ENCODE measurements around the gene OR6B1. TPM values are rescaled to one million over a fixed set of nuclear protein-coding genes. Genes with fewer than 3 reads are reported as not detected.

OR6B1 gene
- total and polyA plus RNA-seq, 2 of the 8 experiments (the other 6 are each of a cell fraction or from before 2014, with no cell fraction given): not detected

GRCh38 chr7:143980746-143981510, 19.2 kb upstream of the OR6B1 start:
- Histone ChIP-seq H3K36me3 (ENCODE audit: control insufficient read depth in 2 of 4, insufficient read depth in 4 of 4, low read length in 3 of 4) (no peaks in the 10 kb centered on the region), H3K9me3 (ENCODE audit: insufficient read depth in 2 of 2, low read depth in 1 of 2, low read length in 1 of 2) (no peaks in the 10 kb centered on the region; a peak in 1 of 4 replicates), H4K8ac (ENCODE audit: extremely low read depth, insufficient read depth, low read length) (no peak overlapping the region), H3K79me1 (ENCODE audit: low read depth, low read length) (no peaks in the 10 kb centered on the region), H4K20me1 (replicated peaks in 1 of 2; ENCODE audit: control insufficient read depth in 1 of 2, insufficient read depth in 2 of 2, low read length in 2 of 2) (no peaks in the 10 kb centered on the region), H3K56ac (replicated peaks; ENCODE audit: insufficient read length, low read depth, low read length) (no peak overlapping the region), H3K23me2 (ENCODE audit: low read depth, low read length) (no peaks in the 10 kb centered on the region), H2BK5ac (ENCODE audit: low read depth, low read length) (no peak overlapping the region), H2BK120ac (replicated peaks; ENCODE audit: low read depth, low read length) (no peak overlapping the region), H2BK12ac (ENCODE audit: low read depth, low read length) (no peak overlapping the region), H3K4me2 (ENCODE audit: insufficient read depth in 1 of 2, low read depth in 2 of 2, low read length in 2 of 2) (no peak overlapping the region), H3K27me3 (replicated peaks in 1 of 4; ENCODE audit: control insufficient read depth in 3 of 4, extremely low read depth in 1 of 4, insufficient read depth in 3 of 4, low read length in 3 of 4) (no peaks in the 10 kb centered on the region), H2AK5ac (ENCODE audit: low read depth, low read length) (no peak overlapping the region), H3K9ac (replicated peaks in 1 of 4; ENCODE audit: extremely low read depth in 1 of 4, low read depth in 3 of 4, low read length in 3 of 4) (no peak overlapping the region), H2AFZ (ENCODE audit: low read length) (no peak overlapping the region), H2BK20ac (ENCODE audit: low read length) (no peak overlapping the region), H3K4ac (replicated peaks; ENCODE audit: insufficient read length, low read depth, low read length) (no peak overlapping the region), H2BK15ac (ENCODE audit: low read length) (no peak overlapping the region), H3K23ac (ENCODE audit: insufficient read length) (no peak overlapping the region), H4K5ac (ENCODE audit: insufficient read length, low read depth, low read length) (no peak overlapping the region), H3K18ac (ENCODE audit: extremely low read depth, low read length) (no peak overlapping the region), H3K14ac (ENCODE audit: insufficient read length) (no peak overlapping the region), H3K27ac (ENCODE audit: low read depth, low read length) (no peak overlapping the region), H3K4me3 (ENCODE audit: extremely low read depth in 1 of 4, insufficient read depth in 2 of 4, low read depth in 3 of 4, low read length in 4 of 4) (no peak overlapping the region), H3K79me2 (ENCODE audit: control insufficient read depth in 1 of 2, insufficient read depth in 2 of 2, low read length in 2 of 2) (no peaks in the 10 kb centered on the region), H3K4me1 (replicated peaks in 1 of 4; ENCODE audit: control insufficient read depth in 3 of 4, insufficient read depth in 4 of 4, low read length in 3 of 4) (no peaks in the 10 kb centered on the region), H4K91ac (replicated peaks; ENCODE audit: insufficient read length, low read length) (no peak overlapping the region)
- CTCF ChIA-PET (ENCODE audit: partially characterized antibody): interaction anchor here (0.6 kb wide), 1 partner anchor 72 kb away, joined by 4 read pairs; no protein-coding TSS in a partner anchor
- WGBS, 2 experiments (ENCODE audit: extremely low coverage in 1 of 2, insufficient coverage in 1 of 2, insufficient read length in 1 of 2, insufficient replicate concordance in 2 of 2, low coverage in 1 of 2, low lambda C conversion rate in 2 of 2, missing lambda C conversion rate in 1 of 2): 97% methylated on average over 10 of the region's 10 CpGs; no CpG with 5 or more reads in 1 of the 2 experiments
- POLR2A ChIA-PET (ENCODE audit: partially characterized antibody): no interaction called here
- FAIRE-seq: no peak
- DNase-seq (ENCODE audit: low read depth in 1 of 2, low spot score in 2 of 2): no peak
- no peak for TF ChIP-seq EP300 (IDR thresholded peaks at IDR 0.05; ENCODE audit: borderline replicate concordance in 1 of 2, low read depth in 2 of 2, low read length in 2 of 2)
- TF ChIP-seq KDM4A (IDR thresholded peaks at IDR 0.05; ENCODE audit: low read depth, low read length, severe bottlenecking): no peak
- no peak for TF ChIP-seq RFX5 (IDR thresholded peaks at IDR 0.05; ENCODE audit: borderline replicate concordance, low read depth, low read length)
- TF ChIP-seq HDAC2 (IDR thresholded peaks at IDR 0.05; ENCODE audit: borderline replicate concordance in 1 of 2, low read depth in 2 of 2, low read length in 2 of 2): no peak
- no peak for TF ChIP-seq RBBP5 (IDR thresholded peaks at IDR 0.05; ENCODE audit: borderline replicate concordance, low read depth, low read length)
- TF ChIP-seq YY1 (IDR thresholded peaks at IDR 0.05; ENCODE audit: low read depth, low read length): no peak
- TF ChIP-seq KDM5A (IDR thresholded peaks at IDR 0.05; ENCODE audit: low read length): no peak
- TF ChIP-seq KDM1A (IDR thresholded peaks at IDR 0.05; ENCODE audit: borderline replicate concordance, low read length): no peak
- TF ChIP-seq BCL11A (IDR thresholded peaks at IDR 0.05; ENCODE audit: low read depth in 2 of 2, low read length in 2 of 2): no peak
- no peak for TF ChIP-seq BRCA1 (IDR thresholded peaks at IDR 0.05; ENCODE audit: low read depth, low read length)
- TF ChIP-seq CHD2 (IDR thresholded peaks at IDR 0.05; ENCODE audit: low read length): no peak
- TF ChIP-seq CBX8 (IDR thresholded peaks at IDR 0.05; ENCODE audit: borderline replicate concordance, low read depth, low read length): no peak
- TF ChIP-seq PHF8 (conservative IDR thresholded peaks at IDR 0.05; ENCODE audit: low read depth, low read length): no peak

Data from H1 (cell line).